ENCODE data around the gene ARHGEF11. TPM values are rescaled to one million over a fixed set of nuclear protein-coding genes. Genes with fewer than 3 reads are reported as not detected.

Gene ARHGEF11
- polyA plus RNA-seq, 1 donor (not counting 4 experiments of a cell fraction or from before 2014, with no cell fraction given): 8.0 TPM

- no peak overlapping the region for H3K9ac ChIP-seq (ENCODE audit: control insufficient read depth, extremely low read depth, insufficient read depth, low read length)
- H4K20me1 ChIP-seq (ENCODE audit: control insufficient read depth, extremely low read depth, insufficient read depth, low read length): no peaks in the 10 kb centered on the region
- no peak overlapping the region for H2AFZ ChIP-seq (ENCODE audit: control insufficient read depth, low read length)
- no peaks in the 10 kb centered on the region for H3K36me3 ChIP-seq (ENCODE audit: control insufficient read depth in 2 of 2, extremely low read depth in 1 of 2, insufficient read depth in 2 of 2, low read length in 2 of 2)
- H3K4me1 ChIP-seq (ENCODE audit: control insufficient read depth, extremely low read depth, insufficient read depth, low read length): no peaks in the 10 kb centered on the region
- dilution Hi-C loops (cut with MboI; ENCODE audit: extremely low pct_ligation_motif_present, low sequenced_read_pairs): no loop called here
- peaks cover 5% of the 10 kb centered on the region for H3K79me2 ChIP-seq (ENCODE audit: control insufficient read depth, insufficient read depth, low read length)
- DNase-seq (ENCODE audit: low read depth, low spot score): no peak
- no peak for FAIRE-seq
- no peaks in the 10 kb centered on the region for H3K27me3 ChIP-seq (ENCODE audit: control insufficient read depth, extremely low read depth, insufficient read depth, low read length)
- TF ChIP-seq EZH2 (IDR thresholded peaks at IDR 0.05; ENCODE audit: low read length): no peak
- TF ChIP-seq, protein P1, sequence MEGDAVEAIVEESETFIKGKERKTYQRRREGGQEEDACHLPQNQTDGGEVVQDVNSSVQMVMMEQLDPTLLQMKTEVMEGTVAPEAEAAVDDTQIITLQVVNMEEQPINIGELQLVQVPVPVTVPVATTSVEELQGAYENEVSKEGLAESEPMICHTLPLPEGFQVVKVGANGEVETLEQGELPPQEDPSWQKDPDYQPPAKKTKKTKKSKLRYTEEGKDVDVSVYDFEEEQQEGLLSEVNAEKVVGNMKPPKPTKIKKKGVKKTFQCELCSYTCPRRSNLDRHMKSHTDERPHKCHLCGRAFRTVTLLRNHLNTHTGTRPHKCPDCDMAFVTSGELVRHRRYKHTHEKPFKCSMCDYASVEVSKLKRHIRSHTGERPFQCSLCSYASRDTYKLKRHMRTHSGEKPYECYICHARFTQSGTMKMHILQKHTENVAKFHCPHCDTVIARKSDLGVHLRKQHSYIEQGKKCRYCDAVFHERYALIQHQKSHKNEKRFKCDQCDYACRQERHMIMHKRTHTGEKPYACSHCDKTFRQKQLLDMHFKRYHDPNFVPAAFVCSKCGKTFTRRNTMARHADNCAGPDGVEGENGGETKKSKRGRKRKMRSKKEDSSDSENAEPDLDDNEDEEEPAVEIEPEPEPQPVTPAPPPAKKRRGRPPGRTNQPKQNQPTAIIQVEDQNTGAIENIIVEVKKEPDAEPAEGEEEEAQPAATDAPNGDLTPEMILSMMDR (optimal IDR thresholded peaks at IDR 0.05 in 1 of 3, IDR thresholded peaks at IDR 0.05 in 1 of 3, conservative IDR thresholded peaks at IDR 0.05 in 1 of 3; ENCODE audit: extremely low read depth in 1 of 3, insufficient read depth in 2 of 3, low read length in 3 of 3): no peak
- H3K4me3 ChIP-seq (ENCODE audit: control insufficient read depth in 2 of 3, extremely low read depth in 1 of 3, insufficient read depth in 2 of 3, low read depth in 1 of 3, low read length in 3 of 3): no peak overlapping the region
- H3K4me2 ChIP-seq (ENCODE audit: control insufficient read depth, extremely low read depth, insufficient read depth, low read depth, low read length): no peak overlapping the region
- no peaks in the 10 kb centered on the region for H3K9me1 ChIP-seq (ENCODE audit: control insufficient read depth, extremely low read depth, insufficient read depth, low read length)
- no peak overlapping the region for H3K27ac ChIP-seq (ENCODE audit: control insufficient read depth, insufficient read depth, low read length)
- no peaks in the 10 kb centered on the region for H3K9me3 ChIP-seq (ENCODE audit: control insufficient read depth, low read depth, low read length)
Observed at GRCh38 chr1:157019457-157019856, 26.1 kb downstream of the ARHGEF11 start.

GRCh38 chr1:157011845-157012244 lies 33.7 kb downstream of the ARHGEF11 start:
- H3K27ac ChIP-seq (ENCODE audit: control insufficient read depth, insufficient read depth, low read length): no peak overlapping the region
- dilution Hi-C loops (cut with MboI; ENCODE audit: extremely low pct_ligation_motif_present, low sequenced_read_pairs): no loop called here
- no peak for TF ChIP-seq EZH2 (IDR thresholded peaks at IDR 0.05; ENCODE audit: low read length)
- TF ChIP-seq, protein P1 (optimal IDR thresholded peaks at IDR 0.05 in 1 of 3, IDR thresholded peaks at IDR 0.05 in 1 of 3, conservative IDR thresholded peaks at IDR 0.05 in 1 of 3; ENCODE audit: extremely low read depth in 1 of 3, insufficient read depth in 2 of 3, low read length in 3 of 3): no peak
- peaks cover 7% of the 10 kb centered on the region for H3K79me2 ChIP-seq (ENCODE audit: control insufficient read depth, insufficient read depth, low read length)
- H2AFZ ChIP-seq (ENCODE audit: control insufficient read depth, low read length): no peak overlapping the region
- H3K9me1 ChIP-seq (ENCODE audit: control insufficient read depth, extremely low read depth, insufficient read depth, low read length): no peaks in the 10 kb centered on the region
- no peak for DNase-seq (ENCODE audit: low read depth, low spot score)
- no peaks in the 10 kb centered on the region for H3K4me1 ChIP-seq (ENCODE audit: control insufficient read depth, extremely low read depth, insufficient read depth, low read length)
- H3K9me3 ChIP-seq (ENCODE audit: control insufficient read depth, low read depth, low read length): no peaks in the 10 kb centered on the region
- H4K20me1 ChIP-seq (ENCODE audit: control insufficient read depth, extremely low read depth, insufficient read depth, low read length): peaks cover 4% of the 10 kb centered on the region
- no peak overlapping the region for H3K9ac ChIP-seq (ENCODE audit: control insufficient read depth, extremely low read depth, insufficient read depth, low read length)
- H3K36me3 ChIP-seq (ENCODE audit: control insufficient read depth in 2 of 2, extremely low read depth in 1 of 2, insufficient read depth in 2 of 2, low read length in 2 of 2): no peaks in the 10 kb centered on the region
- H3K27me3 ChIP-seq (ENCODE audit: control insufficient read depth, extremely low read depth, insufficient read depth, low read length): no peaks in the 10 kb centered on the region
- no peak for FAIRE-seq
- H3K4me2 ChIP-seq (ENCODE audit: control insufficient read depth, extremely low read depth, insufficient read depth, low read depth, low read length): no peak overlapping the region
- no peak overlapping the region for H3K4me3 ChIP-seq (ENCODE audit: control insufficient read depth in 2 of 3, extremely low read depth in 1 of 3, insufficient read depth in 2 of 3, low read depth in 1 of 3, low read length in 3 of 3)
